HepG2 (cell line): Measurements from ENCODE around the gene FBXO48. TPM values are rescaled to one million over a fixed set of nuclear protein-coding genes. Genes with fewer than 3 reads are reported as not detected.
A peak's percentile ranks its signal among the peaks of the same experiment; 100 is the strongest.

Experiments used
- ATF7-NPFF ChIP-seq: sonication (generic); formaldehyde crosslinking; IDR thresholded peaks from 2 replicates; pipeline ENCODE4 v1.8.1; 2023; ENCODE audit warnings: mild to moderate bottlenecking, low read depth, missing genetic modification reagents, moderate library complexity
- CENPT ChIP-seq: sonication (generic); formaldehyde crosslinking; IDR thresholded peaks from 2 replicates; pipeline ENCODE4 v1.8.0; 2022; ENCODE audit warnings: low read depth, mild to moderate bottlenecking, moderate library complexity, missing genetic modification reagents
- DNMT1 ChIP-seq: sonication (generic); formaldehyde crosslinking; IDR thresholded peaks from 2 replicates; pipeline ENCODE4 v1.5.1; 2020; ENCODE audit warnings: mild to moderate bottlenecking, missing genetic modification reagents
- HES4 ChIP-seq: sonication (generic); formaldehyde crosslinking; IDR thresholded peaks from 2 replicates; pipeline ENCODE4 v1.9.0; 2021; ENCODE audit warnings: mild to moderate bottlenecking, missing genetic modification reagents, borderline replicate concordance
- KIAA2018 ChIP-seq: sonication (generic); formaldehyde crosslinking; IDR thresholded peaks from 2 replicates; pipeline ENCODE4 v1.5.0; 2020; ENCODE audit warnings: mild to moderate bottlenecking, missing genetic modification reagents, borderline replicate concordance
- MXD1 ChIP-seq: sonication (generic); formaldehyde crosslinking; IDR thresholded peaks from 2 replicates; pipeline ENCODE4 v1.4.0; 2020; ENCODE audit warnings: mild to moderate bottlenecking, missing genetic modification reagents
- NCOA5 ChIP-seq: sonication (generic); formaldehyde crosslinking; IDR thresholded peaks from 2 replicates; pipeline ENCODE4 v1.4.0; 2020; ENCODE audit warnings: missing genetic modification reagents
- NFIC ChIP-seq: IDR thresholded peaks from 2 replicates; pipeline ENCODE4 v1.6.1; 2012; ENCODE audit warnings: mild to moderate bottlenecking, low read length, inconsistent platforms
- NFKB2 ChIP-seq: sonication (generic); formaldehyde crosslinking; IDR thresholded peaks from 2 replicates; pipeline ENCODE4 v1.4.0; 2020; ENCODE audit warnings: missing genetic modification reagents, borderline replicate concordance
- RORA ChIP-seq: sonication (generic); formaldehyde crosslinking; IDR thresholded peaks from 2 replicates; pipeline ENCODE4 v1.5.0; 2020; ENCODE audit warnings: mild to moderate bottlenecking, missing genetic modification reagents, moderate library complexity
- THRA ChIP-seq: sonication (generic); formaldehyde crosslinking; IDR thresholded peaks from 2 replicates; pipeline ENCODE4 v1.4.0; 2020; ENCODE audit warnings: missing genetic modification reagents, borderline replicate concordance
- ZFP37 ChIP-seq: sonication (generic); formaldehyde crosslinking; IDR thresholded peaks from 2 replicates; pipeline ENCODE4 v1.4.0; 2020; ENCODE audit warnings: missing genetic modification reagents, borderline replicate concordance
- ZNF260 ChIP-seq: sonication (generic); formaldehyde crosslinking; IDR thresholded peaks from 2 replicates; pipeline ENCODE4 v1.4.0; 2020; ENCODE audit warnings: missing genetic modification reagents, low read depth, mild to moderate bottlenecking, borderline replicate concordance
- ZNF337 ChIP-seq: sonication (generic); formaldehyde crosslinking; IDR thresholded peaks from 2 replicates; pipeline ENCODE4 v1.5.1; 2020; ENCODE audit warnings: missing genetic modification reagents, low read depth, mild to moderate bottlenecking, borderline replicate concordance
- ZNF563 ChIP-seq: sonication (generic); formaldehyde crosslinking; IDR thresholded peaks from 2 replicates; pipeline ENCODE4 v1.8.0; 2022; ENCODE audit warnings: mild to moderate bottlenecking, moderate library complexity, missing genetic modification reagents
- ZNF577 ChIP-seq: sonication (generic); formaldehyde crosslinking; IDR thresholded peaks from 2 replicates; pipeline ENCODE4 v1.4.0; 2020; ENCODE audit warnings: mild to moderate bottlenecking, low read depth, missing genetic modification reagents, borderline replicate concordance
- polyA plus RNA-seq, 8 experiments: library from polyadenylated mRNA; depleted of rRNA in 3 of 8; stranded (reverse) in 7 of 8; unstranded in 1 of 8; fragments of >200 nt; fragmentation: Illumina TruSeq in 4 of 8; extraction: Trizol in 4 of 8; gene quantifications; 2 replicates each; pipeline versions ENCODE4 v1.2.1 to v1.2.3, GENCODE V29; 2011 to 2016; ENCODE audit warnings: low read depth in 4 of 8, missing spikeins in 1 of 8, mixed read lengths in 1 of 8; ENCODE audit not compliant: insufficient read depth in 1 of 8
- total RNA-seq, 5 experiments: library from RNA; depleted of rRNA; stranded (reverse); fragments of >200 nt; fragmentation: Illumina TruSeq; extraction: Trizol; gene quantifications; 2 replicates each; pipeline ENCODE4 v1.2.3, GENCODE V29; 2016; ENCODE audit warnings: low read depth in 1 of 5

Gene FBXO48
- total and polyA plus RNA-seq, 2 of the 13 experiments (the other 11 are each of a cell fraction or from before 2014, with no cell fraction given) = 0.42 to 1.1 TPM

- TF ChIP-seq ZFP37 (CRISPR knock-in tag) (no peak), KIAA2018 (no peak), ZNF260 (CRISPR knock-in tag) (no peak), MXD1 (peak; percentile 91), RORA (CRISPR knock-in tag) (no peak), ZNF577 (CRISPR knock-in tag) (no peak), ZNF337 (CRISPR knock-in tag) (0 out of 2 replicates have a peak, but pooled peaks have one; percentile 64), NCOA5 (no peak), THRA (CRISPR knock-in tag) (no peak), ZNF563 (CRISPR knock-in tag) (peak; percentile 25; the same call in 1 of the 2 replicates), NFKB2 (CRISPR knock-in tag) (peak; percentile 87; the same call in 1 of the 2 replicates), NFIC (no peak; the same call in 1 of the 2 replicates), DNMT1 (no peak; the same call in 1 of the 2 replicates), ATF7-NPFF (peak; percentile 81), HES4 (CRISPR knock-in tag) (peak; percentile 78), CENPT (CRISPR knock-in tag) (no peak)
These were observed at the start of gene FBXO48, which contains the start of gene APLF (continued) for GRCh38 chr2:68467077-68467960.
